PC-3 (cell line): ENCODE measurements around the gene ZNF488. TPM values are rescaled to one million over a fixed set of nuclear protein-coding genes. Genes with fewer than 3 reads are reported as not detected.

Experiments
- ATAC-seq: fragments of 200-7000 bp; cut with Tn5 transposase; 2 replicates; pipeline ENCODE4 v1.9.1; 2020; ENCODE audit warnings: mild to moderate bottlenecking, moderate library complexity
- BruUV-seq: library from RNA; stranded (reverse); fragments of 400-500 nt; replicated peaks from 2 replicates; lab custom pipeline; 2021; lab: Mats Ljungman, UMichigan
- CTCF ChIA-PET: fragments of 300-600 bp; sonication (Branson Sonifier 250); formaldehyde crosslinking; loops from one replicate; lab custom pipeline; 2022; ENCODE audit warnings: antibody characterized with exemption; lab: Charles Lee
- POLR2A ChIA-PET: fragments of 300-600 bp; sonication (Branson Sonifier 250); formaldehyde crosslinking; loops from one replicate; lab custom pipeline; 2022; ENCODE audit warnings: antibody characterized with exemption; ENCODE audit not compliant: unreplicated experiment; lab: Charles Lee
- DNase-seq: peaks from one replicate; pipeline ENCODE4 v3.0.0-alpha.2; 2015
- H2AFZ ChIP-seq: fragments of 300-600 bp; sonication (generic); 2 replicates; pipeline ENCODE4 v1.6.0; 2016; ENCODE audit warnings: antibody characterized with exemption, low read length
- H3F3A ChIP-seq: fragments of 300-600 bp; sonication (generic); one replicate; pipeline ENCODE4 v1.6.0; 2017; ENCODE audit warnings: antibody characterized with exemption, low read length, control low read depth, mild to moderate bottlenecking; ENCODE audit not compliant: unreplicated experiment
- H3K27ac ChIP-seq: fragments of 300-600 bp; sonication (generic); 2 replicates; pipeline ENCODE4 v1.5.1; 2016; ENCODE audit warnings: mild to moderate bottlenecking, low read length
- H3K27me3 ChIP-seq: fragments of 300-600 bp; sonication (generic); 2 replicates; pipeline ENCODE4 v1.6.1; 2016; ENCODE audit warnings: low read length, mixed read lengths
- H3K36me3 ChIP-seq: fragments of 300-600 bp; sonication (generic); 2 replicates; pipeline ENCODE4 v1.6.1; 2016; ENCODE audit warnings: low read depth, mixed run types, low read length, mixed read lengths
- H3K4me1 ChIP-seq: fragments of 300-600 bp; sonication (generic); 2 replicates; pipeline ENCODE4 v1.5.1; 2016; ENCODE audit warnings: low read length; ENCODE audit not compliant: insufficient read depth
- H3K4me2 ChIP-seq: fragments of 300-600 bp; sonication (generic); 2 replicates; pipeline ENCODE4 v1.6.0; 2016; ENCODE audit warnings: low read length
- H3K4me3 ChIP-seq: fragments of 300-600 bp; sonication (generic); 2 replicates; pipeline ENCODE4 v1.5.1; 2016; ENCODE audit warnings: mild to moderate bottlenecking, low read length, mixed read lengths
- H3K79me2 ChIP-seq: fragments of 300-600 bp; sonication (generic); 2 replicates; pipeline ENCODE4 v1.6.1; 2017; ENCODE audit warnings: low read length, mixed read lengths
- H3K9ac ChIP-seq: fragments of 300-600 bp; sonication (generic); 2 replicates; pipeline ENCODE4 v1.6.0; 2016; ENCODE audit warnings: mild to moderate bottlenecking, low read length
- H3K9me2 ChIP-seq: fragments of 300-600 bp; sonication (generic); replicated peaks from 2 replicates; pipeline ENCODE4 v1.6.1; 2016; ENCODE audit warnings: mixed run types, low read length, mixed read lengths
- H3K9me3 ChIP-seq: fragments of 300-600 bp; sonication (generic); 2 replicates; pipeline ENCODE4 v1.6.1; 2016; ENCODE audit warnings: low read length, mixed read lengths
- H4K20me1 ChIP-seq: fragments of 300-600 bp; sonication (generic); 2 replicates; pipeline ENCODE4 v1.6.1; 2016; ENCODE audit warnings: low read length, mixed read lengths
- CTCF ChIP-seq: fragments of 300-600 bp; sonication (generic); conservative IDR thresholded peaks from 2 replicates; pipeline ENCODE4 v1.5.1; 2017; ENCODE audit warnings: antibody characterized with exemption, low read depth, mild to moderate bottlenecking, low read length
- EZH2 ChIP-seq: fragments of 300-600 bp; sonication (generic); IDR thresholded peaks from one replicate; pipeline ENCODE4 v1.6.1; 2017; ENCODE audit warnings: antibody characterized with exemption, mild to moderate bottlenecking, low read length; ENCODE audit not compliant: unreplicated experiment
- EZH2phosphoT487 ChIP-seq: fragments of 300-600 bp; sonication (generic); IDR thresholded peaks from 2 replicates; pipeline ENCODE4 v1.6.1; 2018; ENCODE audit warnings: mild to moderate bottlenecking, antibody characterized with exemption, low read length, borderline replicate concordance
- intact Hi-C: fragments of 100-400 bp; cut with micrococcal nuclease; formaldehyde crosslinking; loops from 2 replicates; pipeline ENCODE4 v1.9.0; 2023
- total RNA-seq: library from RNA; depleted of rRNA; stranded (reverse); fragments of >200 nt; gene quantifications from 2 replicates; pipeline ENCODE4 v1.2.3, GENCODE V29; 2014

The ZNF488 gene
- total RNA-seq, 1 experiment from 2014 or later: 1.7 TPM

DNA sequence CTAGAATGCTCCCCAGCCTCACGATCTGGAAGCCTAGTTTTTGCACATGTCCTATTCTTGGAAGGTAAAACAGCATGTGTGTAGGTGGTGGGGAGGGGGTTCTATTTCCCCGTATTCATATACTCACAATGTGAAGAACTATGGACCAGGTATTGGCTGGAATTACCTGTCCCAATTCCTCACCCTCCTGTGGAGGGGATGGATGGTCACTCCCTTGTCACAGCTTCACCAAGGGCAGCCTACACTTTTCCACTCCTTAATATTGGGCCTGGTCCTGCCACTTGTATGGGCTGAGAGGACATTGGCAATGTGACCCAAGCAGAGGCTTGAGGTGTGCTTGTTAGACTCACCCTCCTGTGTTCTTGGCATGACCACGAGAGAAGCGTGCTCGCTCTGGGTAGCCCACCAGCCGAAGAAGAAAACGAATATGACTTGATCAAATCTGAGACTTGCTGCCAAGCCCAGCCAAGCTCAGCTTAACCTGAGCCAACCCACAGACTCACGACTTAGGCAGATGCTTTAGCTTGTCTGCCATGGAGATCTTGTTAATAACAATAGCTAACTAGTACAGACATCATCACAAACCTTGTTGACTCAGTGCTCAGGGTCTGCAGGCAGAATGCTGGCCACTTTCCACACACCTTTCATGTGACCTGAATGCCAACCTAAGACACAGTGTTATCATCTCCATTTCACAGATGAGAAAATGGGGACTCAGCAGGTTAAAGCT, 17.2 kb downstream of the ZNF488 start:
- Histone ChIP-seq H2AFZ (no peak overlapping the region), H3K36me3 (no peaks in the 10 kb centered on the region), H3K9me2 (no peaks in the 10 kb centered on the region), H3K4me2 (no peak overlapping the region), H3F3A (no peaks in the 10 kb centered on the region), H3K79me2 (no peaks in the 10 kb centered on the region), H3K4me1 (0 out of 2 replicates have a peak, but pooled peaks cover 4% of the 10 kb centered on the region), H3K4me3 (no peak overlapping the region), H3K27me3 (no peaks in the 10 kb centered on the region), H3K9ac (no peak overlapping the region), H4K20me1 (no peaks in the 10 kb centered on the region), H3K27ac (no peak overlapping the region), H3K9me3 (no peaks in the 10 kb centered on the region)
- ATAC-seq (no peak), DNase-seq (no peak)
- CTCF ChIA-PET: no interaction called here
- TF ChIP-seq EZH2phosphoT487 (no peak), EZH2 (no peak), CTCF (no peak)
- intact Hi-C loops: loop anchor here (10.0 kb wide), 1 partner anchor 68 kb away; no protein-coding TSS in a partner anchor
- POLR2A ChIA-PET: no interaction called here
- no TSS peak for BruUV-seq

DNA sequence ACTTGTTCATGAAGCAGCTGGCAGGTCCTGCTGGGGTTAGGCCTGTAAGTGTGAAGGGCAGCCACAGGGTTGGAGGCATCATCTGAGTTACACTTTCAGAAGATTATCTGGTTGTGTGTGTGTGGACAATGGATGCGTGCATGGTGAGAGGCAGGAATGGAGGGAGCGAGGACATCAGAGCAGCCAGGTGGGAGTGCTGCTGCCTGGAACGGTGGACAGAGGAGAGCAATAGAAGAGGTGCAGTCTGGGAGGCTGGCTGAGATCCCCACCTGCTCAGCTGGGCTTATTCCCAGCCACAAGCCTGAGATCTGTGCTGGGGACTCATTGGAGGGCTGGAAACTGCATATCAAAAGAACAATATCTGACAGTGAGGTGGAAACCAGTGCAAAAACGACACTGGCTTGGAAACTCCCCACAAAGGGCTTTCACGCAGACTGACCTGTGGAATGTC, 17.9 kb downstream of the ZNF488 start:
- Histone ChIP-seq H4K20me1 (no peaks in the 10 kb centered on the region), H3K27ac (no peak overlapping the region), H3K4me1 (0 out of 2 replicates have a peak, but pooled peaks cover 4% of the 10 kb centered on the region), H3K4me3 (no peak overlapping the region), H3K9me3 (no peaks in the 10 kb centered on the region), H3K79me2 (no peaks in the 10 kb centered on the region), H3K4me2 (no peak overlapping the region), H3K9me2 (no peaks in the 10 kb centered on the region), H3K27me3 (no peaks in the 10 kb centered on the region), H3K9ac (no peak overlapping the region), H3K36me3 (no peaks in the 10 kb centered on the region), H3F3A (no peaks in the 10 kb centered on the region), H2AFZ (no peak overlapping the region)
- ChIA-PET POLR2A (no interaction called here), CTCF (no interaction called here)
- intact Hi-C loops: loop anchor here (10.0 kb wide), 1 partner anchor 69 kb away; no protein-coding TSS in a partner anchor
- DNase-seq (no peak), ATAC-seq (no peak)
- no TSS peak for BruUV-seq
- TF ChIP-seq CTCF: no peak
- no peak for TF ChIP-seq EZH2
- no peak for TF ChIP-seq EZH2phosphoT487
